Thoracic aorta (tissue), 2 donors: ENCODE measurements around the gene CD55. TPM values are rescaled to one million over a fixed set of nuclear protein-coding genes. Genes with fewer than 3 reads are reported as not detected.

Experiments used
- ATAC-seq: fragments of 150-250 bp; one replicate; pipeline ENCODE4 v1.8.0; 2017; ENCODE audit warnings: low read depth; ENCODE audit not compliant: insufficient number of reproducible peaks, low FRiP score
- DNase-seq: peaks from one replicate; pipeline ENCODE4 v3.0.0-alpha.2; 2020; ENCODE audit warnings: low spot score
- H3K27ac ChIP-seq, 2 donors: fragments of 200-600 bp; sonication (generic); 1 replicate in 1 of 2; 2 replicates in 1 of 2; pipeline ENCODE4 v1.5.1; 2016; ENCODE audit warnings: mild to moderate bottlenecking in 2 of 2, moderate library complexity in 2 of 2
- H3K27me3 ChIP-seq: fragments of 200-600 bp; sonication (generic); replicated peaks from 2 replicates; pipeline ENCODE4 v1.6.0; 2016; ENCODE audit warnings: mild to moderate bottlenecking; ENCODE audit not compliant: insufficient read depth
- H3K36me3 ChIP-seq: fragments of 200-600 bp; sonication (generic); one replicate; pipeline ENCODE4 v1.5.1; 2016
- H3K4me1 ChIP-seq, 2 donors: fragments of 200-600 bp; sonication (generic); 1 replicate in 1 of 2; 2 replicates in 1 of 2; pipeline versions ENCODE4 v1.5.1 to v1.6.0; 2016; ENCODE audit warnings: low read depth in 2 of 2, mild to moderate bottlenecking in 1 of 2; ENCODE audit not compliant: control insufficient read depth in 1 of 2
- H3K4me3 ChIP-seq: fragments of 200-600 bp; sonication (generic); 2 replicates; pipeline ENCODE4 v1.5.1; 2016; ENCODE audit warnings: mild to moderate bottlenecking
- H3K9me3 ChIP-seq: fragments of 200-600 bp; sonication (generic); 2 replicates; pipeline ENCODE4 v1.5.1; 2016
- CTCF ChIP-seq: fragments of 200-600 bp; sonication (generic); IDR thresholded peaks from one replicate; pipeline ENCODE4 v1.5.1; 2019; ENCODE audit warnings: antibody characterized with exemption
- total RNA-seq, 2 donors: library from RNA; depleted of rRNA; stranded (reverse); fragments of >200 nt; gene quantifications; one replicate each; pipeline versions ENCODE4 v1.1.0 to v1.2.3, GENCODE V29; 2016

CD55 gene
- total RNA-seq, 2 donors from 2014 or later, result 72.6 to 109 TPM

GRCh38 chr1:207401578-207401977, 80.1 kb downstream of the CD55 start:
- no peaks in the 10 kb centered on the region for H3K4me1 ChIP-seq
- ATAC-seq, result no peak
- no peak overlapping the region for H3K27ac ChIP-seq
- no peak for DNase-seq
- no peaks in the 10 kb centered on the region for H3K27me3 ChIP-seq
- no peaks in the 10 kb centered on the region for H3K36me3 ChIP-seq
- no peak for TF ChIP-seq CTCF
- no peak overlapping the region for H3K4me3 ChIP-seq
- H3K9me3 ChIP-seq, result no peaks in the 10 kb centered on the region

DNA sequence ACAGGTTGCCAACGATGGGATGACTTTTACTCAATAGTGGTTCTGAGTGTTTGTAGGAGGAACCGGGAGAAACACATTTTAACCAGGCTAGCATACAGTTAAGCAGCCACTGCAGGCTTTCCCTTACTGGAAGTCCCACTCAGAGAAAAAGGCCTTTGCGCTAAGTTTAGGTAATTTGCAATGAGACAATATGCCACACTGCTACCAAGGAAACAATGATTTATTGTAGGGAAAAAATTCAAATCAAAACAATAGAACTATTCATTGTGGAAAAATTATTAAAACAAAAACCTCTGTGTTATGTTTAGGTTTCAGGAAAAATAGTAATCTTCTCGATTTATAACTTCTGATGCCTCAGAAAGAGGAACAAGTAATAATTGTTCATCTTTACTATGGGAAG, 81.3 kb downstream of the CD55 start:
- TF ChIP-seq CTCF, result no peak
- no peak overlapping the region for H3K27ac ChIP-seq

DNA sequence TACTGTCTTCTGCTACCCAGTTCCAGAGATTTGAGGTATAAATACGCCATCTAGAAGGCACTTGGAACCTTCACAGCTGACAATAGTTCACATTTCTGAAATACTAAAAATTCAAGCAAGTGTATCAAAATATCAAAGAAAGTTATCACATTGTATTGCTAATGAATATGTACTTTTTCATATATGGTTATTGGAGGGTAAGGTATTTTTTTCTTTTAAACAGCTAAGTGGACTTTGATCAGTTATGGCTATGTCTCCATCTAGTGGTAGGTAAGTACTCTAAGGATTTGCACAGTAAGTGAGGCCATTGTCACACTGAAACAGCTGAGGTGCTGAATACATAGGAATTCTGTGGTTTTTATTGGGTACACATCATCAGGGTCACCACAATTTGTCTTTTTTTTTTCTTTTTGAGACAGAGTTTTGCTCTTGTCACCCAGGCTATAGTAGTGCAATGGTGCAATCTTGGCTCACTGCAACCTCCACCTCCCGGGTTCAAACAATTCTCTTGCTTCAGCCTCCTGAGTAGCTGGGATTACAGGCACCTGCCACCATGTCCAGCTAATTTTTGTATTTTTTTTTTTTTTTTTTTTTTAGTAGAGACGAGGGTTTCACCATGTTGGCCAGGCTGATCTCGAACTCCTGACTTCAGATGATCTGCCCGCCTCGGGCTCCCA, 83.5 kb downstream of the CD55 start:
- no peak overlapping the region for H3K4me3 ChIP-seq
- DNase-seq (no peak), ATAC-seq (peak; percentile 87)
- TF ChIP-seq CTCF, result peak; percentile 58
- H3K4me1 ChIP-seq, result no peaks in the 10 kb centered on the region
- H3K27me3 ChIP-seq, result no peaks in the 10 kb centered on the region
- no peaks in the 10 kb centered on the region for H3K36me3 ChIP-seq
- no peak overlapping the region for H3K27ac ChIP-seq
- no peaks in the 10 kb centered on the region for H3K9me3 ChIP-seq

More for the DNA sequence above, 81.3 kb downstream of the CD55 start:
- Histone ChIP-seq H3K27me3 (no peaks in the 10 kb centered on the region), H3K9me3 (no peaks in the 10 kb centered on the region), H3K4me1 (no peaks in the 10 kb centered on the region), H3K36me3 (no peaks in the 10 kb centered on the region), H3K4me3 (no peak overlapping the region)
- ATAC-seq (no peak), DNase-seq (no peak)

- ATAC-seq, result no peak
- Histone ChIP-seq H3K4me1 (no peaks in the 10 kb centered on the region), H3K36me3 (no peaks in the 10 kb centered on the region), H3K27me3 (no peaks in the 10 kb centered on the region), H3K4me3 (no peak overlapping the region), H3K27ac (no peak overlapping the region), H3K9me3 (no peaks in the 10 kb centered on the region)
- no peak for TF ChIP-seq CTCF
- no peak for DNase-seq
Measured at GRCh38 chr1:207405814-207406213, 84.3 kb downstream of the CD55 start.

DNA sequence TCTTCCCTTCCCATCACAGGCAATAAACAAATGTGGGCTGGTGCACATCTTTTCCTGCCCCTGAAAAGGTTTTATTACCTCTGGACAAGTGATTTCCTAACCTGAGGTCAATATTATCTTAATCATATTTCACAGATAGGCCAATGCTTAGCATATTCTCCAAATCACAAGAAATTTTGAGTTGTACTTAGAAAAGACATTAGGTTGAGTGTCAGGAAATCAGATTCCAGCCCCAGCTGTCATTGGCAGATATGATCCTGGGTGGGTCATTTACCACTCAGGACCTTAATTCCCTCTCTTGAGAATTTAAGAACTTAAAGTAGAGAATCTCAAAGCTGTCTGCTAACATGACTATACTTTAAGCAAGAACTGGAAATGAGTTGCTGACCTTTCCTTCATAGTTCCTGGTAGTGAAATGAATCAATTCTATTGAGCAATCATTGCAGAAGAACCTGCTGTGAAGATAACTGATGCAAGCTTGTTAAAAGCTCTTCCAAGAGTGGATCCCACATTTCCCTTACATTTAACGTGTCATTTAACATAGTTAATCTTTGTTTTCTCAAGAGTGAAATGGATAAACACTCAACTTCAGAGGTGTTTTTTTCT, 86.3 kb downstream of the CD55 start:
- no peak for TF ChIP-seq CTCF
- Histone ChIP-seq H3K4me1 (no peaks in the 10 kb centered on the region), H3K27me3 (no peaks in the 10 kb centered on the region), H3K9me3 (no peaks in the 10 kb centered on the region), H3K27ac (no peak overlapping the region), H3K4me3 (no peak overlapping the region), H3K36me3 (no peaks in the 10 kb centered on the region)
- ATAC-seq, result no peak
- no peak for DNase-seq

Other genes with a start within 250 kb of the CD55 start
- gene C4BPB, start 232.8 kb upstream of the CD55 start, total RNA-seq, result 1 to 10 TPM in 1 of 2 donors, under 1 TPM in 1; 0.54 to 3.7 TPM
- gene C4BPA, start 217.4 kb upstream of the CD55 start, total RNA-seq, result under 1 TPM in 1 of 2 donors, not detected in 1; 0.71 TPM
- under 1 TPM in 1 of 2 donors, not detected in 1; 0.21 TPM for gene CR2, start 132.7 kb downstream of the CD55 start, total RNA-seq
- gene CR1, start 174.5 kb downstream of the CD55 start, total RNA-seq, result 10 to 100 TPM in 1 of 2 donors, 1 to 10 TPM in 1; 5.0 to 17.4 TPM